Fibroblast of mammary gland (primary cell): ENCODE measurements around the gene PLOD2.
A peak's percentile ranks its signal among the peaks of the same experiment; 100 is the strongest.

Experiments used
- DNase-seq: peaks from one replicate; pipeline ENCODE4 v3.0.0-alpha.2; 2010; ENCODE audit warnings: low read depth
- H3K4me3 ChIP-seq: 2 replicates; pipeline ENCODE4 v1.5.1; 2011; ENCODE audit warnings: low read depth, mild to moderate bottlenecking, low read length, moderate library complexity; ENCODE audit not compliant: control insufficient read depth
- TF ChIP-seq, protein P1 (sequence below): conservative IDR thresholded peaks from 2 replicates; pipeline ENCODE4 v1.5.1; 2011; ENCODE audit warnings: low read depth, low read length, inconsistent platforms; ENCODE audit not compliant: control insufficient read depth, insufficient read depth

Gene PLOD2

GRCh38 chr3:146052056-146052790 lies 108.8 kb downstream of the PLOD2 start:
- DNase-seq: no peak
- no peak overlapping the region for H3K4me3 ChIP-seq
- TF ChIP-seq, protein P1, sequence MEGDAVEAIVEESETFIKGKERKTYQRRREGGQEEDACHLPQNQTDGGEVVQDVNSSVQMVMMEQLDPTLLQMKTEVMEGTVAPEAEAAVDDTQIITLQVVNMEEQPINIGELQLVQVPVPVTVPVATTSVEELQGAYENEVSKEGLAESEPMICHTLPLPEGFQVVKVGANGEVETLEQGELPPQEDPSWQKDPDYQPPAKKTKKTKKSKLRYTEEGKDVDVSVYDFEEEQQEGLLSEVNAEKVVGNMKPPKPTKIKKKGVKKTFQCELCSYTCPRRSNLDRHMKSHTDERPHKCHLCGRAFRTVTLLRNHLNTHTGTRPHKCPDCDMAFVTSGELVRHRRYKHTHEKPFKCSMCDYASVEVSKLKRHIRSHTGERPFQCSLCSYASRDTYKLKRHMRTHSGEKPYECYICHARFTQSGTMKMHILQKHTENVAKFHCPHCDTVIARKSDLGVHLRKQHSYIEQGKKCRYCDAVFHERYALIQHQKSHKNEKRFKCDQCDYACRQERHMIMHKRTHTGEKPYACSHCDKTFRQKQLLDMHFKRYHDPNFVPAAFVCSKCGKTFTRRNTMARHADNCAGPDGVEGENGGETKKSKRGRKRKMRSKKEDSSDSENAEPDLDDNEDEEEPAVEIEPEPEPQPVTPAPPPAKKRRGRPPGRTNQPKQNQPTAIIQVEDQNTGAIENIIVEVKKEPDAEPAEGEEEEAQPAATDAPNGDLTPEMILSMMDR: no peak

DNA sequence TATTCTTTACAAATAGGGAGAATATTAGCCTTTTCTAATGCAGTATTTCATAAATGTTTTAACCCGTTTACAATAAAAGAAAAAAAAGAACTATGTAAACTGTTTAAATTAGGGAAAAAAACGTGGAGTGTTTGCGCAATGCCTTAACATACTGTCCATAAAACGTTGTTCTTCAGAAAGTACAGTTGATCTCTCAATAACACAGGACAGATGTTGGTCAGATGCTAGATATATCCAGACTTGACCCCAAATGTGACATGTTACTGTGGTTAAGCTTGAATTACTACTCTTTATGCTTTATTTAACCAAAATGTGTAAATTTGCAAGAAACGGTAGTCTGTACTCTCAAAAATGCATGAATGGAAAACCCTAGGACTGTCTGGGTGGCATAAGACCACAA lies 110.3 kb downstream of the PLOD2 start:
- TF ChIP-seq, protein P1: no peak
- DNase-seq: peak; percentile 18
- no peak overlapping the region for H3K4me3 ChIP-seq

DNA sequence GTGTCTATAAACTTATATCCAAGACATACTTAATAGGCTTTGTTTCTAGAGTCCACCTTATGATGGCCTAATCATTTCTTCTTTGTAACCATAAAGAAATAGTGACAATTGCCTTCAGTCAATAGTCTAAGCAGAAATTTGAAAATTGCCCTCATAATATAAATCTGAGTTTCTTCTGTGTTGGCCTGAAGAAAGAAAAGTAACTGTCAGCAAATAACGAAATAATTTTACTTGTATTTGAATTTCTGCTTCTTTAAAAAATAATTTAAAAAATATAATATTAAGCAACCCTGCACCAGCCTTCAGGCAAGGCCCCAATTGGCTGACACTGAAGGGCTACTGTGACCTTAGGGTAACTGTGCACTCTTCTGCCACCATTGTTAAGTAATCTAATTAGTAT lies 113.5 kb downstream of the PLOD2 start:
- TF ChIP-seq, protein P1: no peak
- no peak overlapping the region for H3K4me3 ChIP-seq
- no peak for DNase-seq

DNA sequence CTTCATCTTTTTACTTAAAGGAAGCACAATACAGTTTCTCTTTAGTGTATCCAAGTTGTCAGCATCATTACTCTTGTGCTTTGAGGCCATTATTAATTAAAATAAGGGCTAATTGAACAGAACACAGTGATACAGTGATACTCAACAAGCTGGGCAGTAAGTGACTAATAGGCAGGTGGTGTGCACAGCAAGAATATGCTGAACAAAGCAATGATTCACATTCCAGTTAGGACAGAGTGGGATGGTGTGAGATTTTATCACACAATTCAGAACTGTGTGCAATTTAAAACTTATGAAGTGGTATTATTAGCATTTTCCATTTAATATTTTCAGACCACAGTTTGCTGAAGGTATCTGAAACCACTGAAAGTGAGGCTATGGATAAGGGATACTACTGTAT lies 116.9 kb downstream of the PLOD2 start:
- DNase-seq: peak; percentile 39
- TF ChIP-seq, protein P1: no peak

GRCh38 chr3:146040630-146041029 lies 120.4 kb downstream of the PLOD2 start:
- no peak for DNase-seq
- TF ChIP-seq, protein P1: no peak
- no peak overlapping the region for H3K4me3 ChIP-seq

More for the DNA sequence above, 116.9 kb downstream of the PLOD2 start:
- no peak overlapping the region for H3K4me3 ChIP-seq

DNA sequence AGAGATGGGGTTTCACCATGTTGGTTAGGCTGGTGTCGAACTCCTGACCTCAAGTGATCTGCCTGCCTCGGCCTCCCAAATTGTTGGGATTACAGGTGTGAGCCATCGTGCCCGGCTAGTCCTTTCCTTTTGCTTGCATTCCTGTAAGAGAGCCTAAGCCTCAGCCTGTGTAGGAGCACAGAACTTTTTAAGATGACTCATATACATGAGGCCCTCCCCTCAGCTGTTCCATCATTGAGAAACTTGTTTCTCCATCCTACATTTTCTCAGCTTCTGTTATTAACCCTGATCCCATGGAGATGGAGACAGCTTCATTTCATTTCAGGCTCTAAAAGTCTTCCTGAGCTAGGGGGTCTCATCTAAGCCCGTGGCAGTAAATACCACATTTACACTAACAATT lies 123.3 kb downstream of the PLOD2 start:
- TF ChIP-seq, protein P1: no peak
- DNase-seq: peak; percentile 49

More for the DNA sequence above, 123.3 kb downstream of the PLOD2 start:
- H3K4me3 ChIP-seq: no peak overlapping the region
